ENCODE results near the gene PCBP3. TPM values are rescaled to one million over a fixed set of nuclear protein-coding genes. Genes with fewer than 3 reads are reported as not detected.

Gene PCBP3
- total and polyA plus RNA-seq, 2 of the 8 experiments (the other 6 are each of a cell fraction or from before 2014, with no cell fraction given), result 3.5 to 6.3 TPM

- CTCF ChIA-PET (ENCODE audit: partially characterized antibody), result interaction anchor here (0.7 to 2.0 kb wide), 3 partner anchors 10 to 26 kb away, joined by 3 to 11 read pairs (median 3); no protein-coding TSS in a partner anchor
- Histone ChIP-seq H4K91ac (replicated peaks; ENCODE audit: insufficient read length, low read length) (no peak overlapping the region), H3K18ac (ENCODE audit: extremely low read depth, low read length) (no peak overlapping the region), H4K5ac (ENCODE audit: insufficient read length, low read depth, low read length) (no peak overlapping the region), H2BK5ac (ENCODE audit: low read depth, low read length) (no peak overlapping the region), H2AK5ac (ENCODE audit: low read depth, low read length) (no peak overlapping the region), H3K23ac (ENCODE audit: insufficient read length) (no peak overlapping the region), H4K8ac (ENCODE audit: extremely low read depth, insufficient read depth, low read length) (no peak overlapping the region; the same call in 1 of the 2 replicates), H3K4me3 (ENCODE audit: extremely low read depth in 1 of 4, insufficient read depth in 2 of 4, low read depth in 3 of 4, low read length in 4 of 4) (no peak overlapping the region), H3K23me2 (ENCODE audit: low read depth, low read length) (peaks cover 21% of the 10 kb centered on the region; the same call in 1 of the 2 replicates), H3K79me1 (ENCODE audit: low read depth, low read length) (peaks cover 4% of the 10 kb centered on the region; the same call in 1 of the 2 replicates), H3K14ac (ENCODE audit: insufficient read length) (no peak overlapping the region), H3K36me3 (ENCODE audit: control insufficient read depth in 2 of 4, insufficient read depth in 4 of 4, low read length in 3 of 4) (peaks cover 0 to 10% (median 3%) of the 10 kb centered on the region in 4 experiments; a peak in 4 of 8 replicates), H2BK12ac (ENCODE audit: low read depth, low read length) (no peak overlapping the region), H2BK20ac (ENCODE audit: low read length) (no peak overlapping the region), H3K9ac (replicated peaks in 1 of 4; ENCODE audit: extremely low read depth in 1 of 4, low read depth in 3 of 4, low read length in 3 of 4) (no peak overlapping the region), H3K27me3 (replicated peaks in 1 of 4; ENCODE audit: control insufficient read depth in 3 of 4, extremely low read depth in 1 of 4, insufficient read depth in 3 of 4, low read length in 3 of 4) (peaks cover 0 to 18% (median 5%) of the 10 kb centered on the region in 4 experiments; a peak in 4 of 7 replicates), H4K20me1 (replicated peaks in 1 of 2; ENCODE audit: control insufficient read depth in 1 of 2, insufficient read depth in 2 of 2, low read length in 2 of 2) (peaks cover 0 to 4% of the 10 kb centered on the region in 2 experiments), H3K79me2 (ENCODE audit: control insufficient read depth in 1 of 2, insufficient read depth in 2 of 2, low read length in 2 of 2) (0 out of 4 replicates have a peak, but pooled peaks cover 0 to 4% of the 10 kb centered on the region in 2 experiments), H2BK15ac (ENCODE audit: low read length) (no peak overlapping the region), H3K9me3 (ENCODE audit: insufficient read depth in 2 of 2, low read depth in 1 of 2, low read length in 1 of 2) (no peaks in the 10 kb centered on the region), H2AFZ (ENCODE audit: low read length) (no peak overlapping the region), H2BK120ac (replicated peaks; ENCODE audit: low read depth, low read length) (no peak overlapping the region), H3K4me2 (ENCODE audit: insufficient read depth in 1 of 2, low read depth in 2 of 2, low read length in 2 of 2) (peak overlapping the region in 1 of 2 experiments; percentile 68; a peak in 1 of 4 replicates), H3K27ac (ENCODE audit: low read depth, low read length) (no peak overlapping the region), H3K4me1 (replicated peaks in 1 of 4; ENCODE audit: control insufficient read depth in 3 of 4, insufficient read depth in 4 of 4, low read length in 3 of 4) (peaks cover 0 to 26% (median 11%) of the 10 kb centered on the region in 4 experiments; a peak in 6 of 7 replicates), H3K4ac (replicated peaks; ENCODE audit: insufficient read length, low read depth, low read length) (no peak overlapping the region), H3K56ac (replicated peaks; ENCODE audit: insufficient read length, low read depth, low read length) (no peak overlapping the region)
- POLR2A ChIA-PET (ENCODE audit: partially characterized antibody), result interaction anchor here (1.1 to 1.4 kb wide), 2 partner anchors 117 to 152 kb away, joined by 5 read pairs; partner anchors contain the start of gene COL6A2
- 75% methylated on average over 2 of the region's 2 CpGs; no CpG with 5 or more reads in 1 of the 2 experiments for WGBS, 2 experiments (ENCODE audit: extremely low coverage in 1 of 2, insufficient coverage in 1 of 2, insufficient read length in 1 of 2, insufficient replicate concordance in 2 of 2, low coverage in 1 of 2, low lambda C conversion rate in 2 of 2, missing lambda C conversion rate in 1 of 2)
- DNase-seq (ENCODE audit: low read depth in 1 of 2, low spot score in 2 of 2), result no peak
- no peak for FAIRE-seq
- TF ChIP-seq MAFK (IDR thresholded peaks at IDR 0.05; ENCODE audit: low read depth, low read length) (no peak), CBX5 (IDR thresholded peaks at IDR 0.05; ENCODE audit: low read depth, low read length) (no peak), SIX5 (IDR thresholded peaks at IDR 0.05; ENCODE audit: low read depth, low read length) (no peak), POLR2A (IDR thresholded peaks at IDR 0.05; ENCODE audit: control extremely low read depth in 1 of 2, low read depth in 2 of 2, low read length in 2 of 2) (no peak), JUN (IDR thresholded peaks at IDR 0.05; ENCODE audit: low read depth, low read length) (no peak), SP1 (IDR thresholded peaks at IDR 0.05; ENCODE audit: low read depth, low read length) (no peak), EZH2 (IDR thresholded peaks at IDR 0.05; ENCODE audit: low read depth, low read length, severe bottlenecking) (no peak), SIRT6 (IDR thresholded peaks at IDR 0.05; ENCODE audit: low read length) (no peak), POLR2AphosphoS5 (IDR thresholded peaks at IDR 0.05; ENCODE audit: low read depth, low read length) (no peak), JUND (IDR thresholded peaks at IDR 0.05; ENCODE audit: low read length) (no peak), BCL11A (IDR thresholded peaks at IDR 0.05; ENCODE audit: low read depth in 2 of 2, low read length in 2 of 2) (no peak), RBBP5 (IDR thresholded peaks at IDR 0.05; ENCODE audit: borderline replicate concordance, low read depth, low read length) (no peak), FOSL1 (IDR thresholded peaks at IDR 0.05; ENCODE audit: insufficient read depth, low read depth, low read length) (no peak), POU5F1 (IDR thresholded peaks at IDR 0.05; ENCODE audit: low read depth, low read length) (no peak), CHD2 (IDR thresholded peaks at IDR 0.05; ENCODE audit: low read length) (no peak), GTF2F1 (IDR thresholded peaks at IDR 0.05; ENCODE audit: borderline replicate concordance, low read depth, low read length) (no peak)
These were observed 336.7 kb downstream of the PCBP3 start for GRCh38 chr21:45980271-45980670.
